Ovary (tissue), 9 donors: Measurements from ENCODE around the gene RFK. TPM values are rescaled to one million over a fixed set of nuclear protein-coding genes. Genes with fewer than 3 reads are reported as not detected.

ENCODE experiments used
- DNase-seq, 5 donors: peaks; one replicate each; pipeline ENCODE4 v3.0.0-alpha.2; 2019 to 2020
- H3K27ac ChIP-seq, 2 donors: fragments of 200-600 bp; one replicate each; pipeline versions ENCODE4 v1.5.1 to v1.8.0; 2019 to 2022
- H3K27me3 ChIP-seq: fragments of 200-600 bp; one replicate; pipeline ENCODE4 v1.8.0; 2022
- H3K36me3 ChIP-seq: fragments of 200-600 bp; sonication (generic); one replicate; pipeline ENCODE4 v1.5.1; 2019
- H3K4me1 ChIP-seq: one replicate; pipeline ENCODE4 v1.8.1; 2013; ENCODE audit warnings: mild to moderate bottlenecking, moderate library complexity; ENCODE audit not compliant: insufficient read depth
- H3K4me3 ChIP-seq: fragments of 200-600 bp; sonication (generic); one replicate; pipeline ENCODE4 v1.5.1; 2017
- H3K9me3 ChIP-seq, 2 donors: fragments of 200-600 bp in 1 of 2; sonication (generic) in 1 of 2; one replicate each; pipeline versions ENCODE4 v1.5.1 to v1.8.1; 2013 to 2019; ENCODE audit warnings: mild to moderate bottlenecking in 1 of 2, moderate library complexity in 1 of 2
- EP300 ChIP-seq: sonication (generic); formaldehyde crosslinking; IDR thresholded peaks from one replicate; pipeline ENCODE4 v1.6.1; 2017; ENCODE audit warnings: antibody characterized with exemption
- POLR2A ChIP-seq: fragments of 450-650 bp; IDR thresholded peaks from one replicate; pipeline ENCODE4 v1.6.1; 2017; ENCODE audit warnings: antibody characterized with exemption, mild to moderate bottlenecking, moderate library complexity
- WGBS, 3 donors: extraction: QIAGEN DNeasy Blood & Tissue Kit in 1 of 3; methylation state at CpG; one replicate each; pipeline versions ENCODE4 v1.1.5 to v1.1.7; 2013 to 2017; 5-methylcytosine and 5-hydroxymethylcytosine counted together
- intact Hi-C, 4 donors: fragments of 100-400 bp; cut with DNase I; formaldehyde crosslinking; loops; one replicate each; pipeline versions ENCODE4 v1.11.0 to v1.15.1; 2022 to 2023
- polyA plus RNA-seq, 2 donors: library from polyadenylated mRNA; stranded (reverse); fragments of 200-250 nt in 1 of 2; fragments of 350-450 nt in 1 of 2; fragmentation: Illumina TruSeq in 1 of 2; extraction: RNeasy Lipid Tissue Mini Kit (QIAGEN cat#74804) in 1 of 2; gene quantifications; one replicate each; pipeline ENCODE4 v1.2.3, GENCODE V29; 2013 to 2014
- total RNA-seq, 7 donors: library from RNA; depleted of rRNA in 2 of 7; stranded (reverse); fragments of >200 nt in 2 of 7; fragmentation: NEBNext Ultra II Directional in 3 of 7; extraction: Animal tissue kit (Norgen Biotek cat#: 25700) in 3 of 7; gene quantifications; one replicate each; pipeline versions ENCODE4 v1.1.0 to v1.2.4, GENCODE V29; 2016 to 2023
- TF ChIP-seq, protein P1 (sequence below), 3 donors: fragments of 450-650 bp in 2 of 3; fragments of 200-600 bp in 1 of 3; IDR thresholded peaks; one replicate each; pipeline versions ENCODE4 v1.5.1 to v1.8.0; 2016 to 2022; ENCODE audit warnings: antibody characterized with exemption in 3 of 3, mild to moderate bottlenecking in 1 of 3
- donor health status: DM: no; HTN: no; CAD: no; lungs with moderate emphysema.
- donor health status: DM: no; HTN: no; CAD: no.
- donor health status: Bipolar disorder and iron deficiency.
- donor health status: DM: yes; HTN: yes; CAD: no.
- donor health status: DM: no; HTN: no; CAD: no.
- donor health status: DM: yes; HTN: yes; CAD: no.

The RFK gene
- total and polyA plus RNA-seq, 9 donors: 9.9 to 30.1 (median 18.5) TPM

DNA sequence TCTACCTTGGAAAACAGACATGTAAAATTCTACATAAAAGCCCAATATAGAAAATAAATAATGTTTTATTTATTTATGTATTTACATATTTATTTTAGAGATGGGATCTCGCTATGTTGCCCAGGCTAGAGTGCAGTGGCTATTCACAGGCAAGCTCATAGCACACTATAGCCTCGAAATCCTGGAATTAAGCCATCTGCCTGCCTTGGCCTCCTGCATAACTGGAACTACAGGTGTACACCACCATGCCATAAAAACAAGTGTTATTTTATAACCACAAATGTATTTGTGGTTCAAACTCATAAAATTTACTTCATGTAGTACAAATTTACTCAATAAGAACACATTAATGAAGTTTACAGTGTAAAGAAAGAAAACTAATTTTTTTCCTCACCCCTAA lies 7.0 kb upstream of the RFK start:
- Histone ChIP-seq H3K36me3 (no peaks in the 10 kb centered on the region), H3K9me3 (no peaks in the 10 kb centered on the region), H3K4me1 (no peaks in the 10 kb centered on the region), H3K4me3 (no peak overlapping the region), H3K27me3 (no peaks in the 10 kb centered on the region), H3K27ac (no peak overlapping the region)
- 85 to 90% (median 88%) methylated on average over 2 of the region's 2 CpGs for WGBS, 3 donors
- TF ChIP-seq EP300 (no peak), POLR2A (no peak)
- TF ChIP-seq, protein P1, sequence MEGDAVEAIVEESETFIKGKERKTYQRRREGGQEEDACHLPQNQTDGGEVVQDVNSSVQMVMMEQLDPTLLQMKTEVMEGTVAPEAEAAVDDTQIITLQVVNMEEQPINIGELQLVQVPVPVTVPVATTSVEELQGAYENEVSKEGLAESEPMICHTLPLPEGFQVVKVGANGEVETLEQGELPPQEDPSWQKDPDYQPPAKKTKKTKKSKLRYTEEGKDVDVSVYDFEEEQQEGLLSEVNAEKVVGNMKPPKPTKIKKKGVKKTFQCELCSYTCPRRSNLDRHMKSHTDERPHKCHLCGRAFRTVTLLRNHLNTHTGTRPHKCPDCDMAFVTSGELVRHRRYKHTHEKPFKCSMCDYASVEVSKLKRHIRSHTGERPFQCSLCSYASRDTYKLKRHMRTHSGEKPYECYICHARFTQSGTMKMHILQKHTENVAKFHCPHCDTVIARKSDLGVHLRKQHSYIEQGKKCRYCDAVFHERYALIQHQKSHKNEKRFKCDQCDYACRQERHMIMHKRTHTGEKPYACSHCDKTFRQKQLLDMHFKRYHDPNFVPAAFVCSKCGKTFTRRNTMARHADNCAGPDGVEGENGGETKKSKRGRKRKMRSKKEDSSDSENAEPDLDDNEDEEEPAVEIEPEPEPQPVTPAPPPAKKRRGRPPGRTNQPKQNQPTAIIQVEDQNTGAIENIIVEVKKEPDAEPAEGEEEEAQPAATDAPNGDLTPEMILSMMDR (IDR thresholded peaks at IDR 0.05): no peak
- intact Hi-C loops: loop anchor here in 1 of 4 donors (10.0 kb wide), 1 partner anchor 304 kb away; no protein-coding TSS in a partner anchor
- DNase-seq: no peak

DNA sequence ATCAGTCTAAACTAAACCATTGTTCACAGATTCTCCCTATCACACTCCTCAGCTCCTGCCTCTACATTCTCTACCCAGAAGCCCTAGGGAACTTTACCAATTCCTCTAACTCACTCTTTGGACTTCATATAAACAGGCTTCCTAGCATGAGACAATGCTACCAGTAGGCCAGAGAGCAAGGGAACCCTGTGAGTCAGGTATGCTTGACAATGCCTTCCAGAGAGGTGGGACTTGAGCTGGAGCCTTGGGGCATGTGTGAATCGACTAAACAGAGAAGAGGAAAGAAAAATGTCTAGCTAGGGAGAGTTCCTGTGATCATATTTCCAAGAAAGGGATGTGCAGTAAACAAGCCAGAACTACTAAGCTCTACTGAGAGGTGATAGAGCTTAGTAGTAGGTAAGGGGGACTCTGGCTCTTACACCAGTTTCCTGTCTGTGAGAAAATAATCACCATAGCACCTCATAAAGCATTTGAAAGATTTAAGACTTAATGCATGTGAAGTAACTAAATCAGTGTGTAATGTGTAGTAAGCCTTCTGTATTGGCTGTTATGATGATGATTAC lies 6.4 kb upstream of the RFK start:
- no peaks in the 10 kb centered on the region for H3K4me1 ChIP-seq
- H3K36me3 ChIP-seq: no peaks in the 10 kb centered on the region
- TF ChIP-seq POLR2A (no peak), EP300 (no peak)
- TF ChIP-seq, protein P1 (IDR thresholded peaks at IDR 0.05): no peak
- no peak overlapping the region for H3K27ac ChIP-seq
- no peak for DNase-seq
- no peak overlapping the region for H3K4me3 ChIP-seq
- no peaks in the 10 kb centered on the region for H3K9me3 ChIP-seq
- WGBS, 3 donors: 50 to 58% (median 54%) methylated on average over 1 of the region's 1 CpG
- intact Hi-C loops: loop anchor here in 1 of 4 donors (10.0 kb wide), 1 partner anchor 304 kb away; no protein-coding TSS in a partner anchor
- H3K27me3 ChIP-seq: no peaks in the 10 kb centered on the region

DNA sequence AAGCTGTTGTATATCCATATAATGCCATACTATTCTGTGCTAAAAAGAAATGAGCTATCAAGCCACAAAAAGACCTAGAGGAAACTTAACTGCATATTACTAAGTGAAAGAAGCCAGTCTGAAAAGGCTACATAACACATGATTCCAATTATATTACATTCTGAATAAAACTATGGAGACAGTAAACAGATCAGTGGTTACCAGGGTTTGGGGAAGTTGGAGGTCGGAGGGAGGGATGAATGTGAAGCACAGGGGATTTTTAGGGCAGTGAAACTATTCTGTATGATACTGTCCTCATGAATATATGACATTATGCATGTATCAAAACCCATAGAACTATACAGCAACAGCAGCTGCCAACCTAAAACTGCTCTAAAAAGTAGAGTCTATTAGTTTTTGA lies 5.6 kb upstream of the RFK start:
- intact Hi-C loops: loop anchor here in 1 of 4 donors (10.0 kb wide), 1 partner anchor 305 kb away; no protein-coding TSS in a partner anchor
- Histone ChIP-seq H3K4me3 (no peak overlapping the region), H3K36me3 (no peaks in the 10 kb centered on the region), H3K9me3 (no peaks in the 10 kb centered on the region), H3K27ac (no peak overlapping the region), H3K4me1 (peaks cover 2% of the 10 kb centered on the region), H3K27me3 (no peaks in the 10 kb centered on the region)
- TF ChIP-seq EP300 (no peak), POLR2A (no peak)
- TF ChIP-seq, protein P1 (IDR thresholded peaks at IDR 0.05): no peak
- DNase-seq: no peak
- WGBS, 3 donors: 78 to 82% (median 80%) methylated on average over 1 of the region's 1 CpG

DNA sequence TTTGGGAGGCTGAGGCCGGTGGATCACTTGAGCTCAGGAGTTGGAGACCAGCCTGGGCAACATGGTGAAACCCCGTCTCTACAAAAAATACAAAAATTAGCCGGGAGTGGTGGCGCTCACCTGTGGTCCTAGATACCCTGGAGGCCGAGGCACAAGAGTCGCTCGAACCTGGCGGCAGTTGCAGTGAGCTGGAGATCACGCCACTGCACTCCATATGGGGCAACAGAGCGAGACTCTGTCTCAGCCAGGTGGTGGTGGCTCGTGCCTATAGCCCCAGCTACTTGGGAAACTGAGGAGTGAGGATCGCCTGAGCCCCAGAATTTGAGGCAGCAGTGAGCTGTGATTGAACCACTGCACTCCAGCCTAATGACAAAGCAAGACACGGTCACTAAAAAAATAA lies 2.4 kb upstream of the RFK start:
- H3K4me1 ChIP-seq: peaks cover 4% of the 10 kb centered on the region
- H3K9me3 ChIP-seq: no peaks in the 10 kb centered on the region
- peak in 1 of 5 donors; percentile 29 for DNase-seq
- no peak for TF ChIP-seq EP300
- TF ChIP-seq, protein P1 (IDR thresholded peaks at IDR 0.05): no peak
- no peak for TF ChIP-seq POLR2A
- WGBS, 3 donors: 91 to 97% (median 97%) methylated on average over 13 of the region's 13 CpGs
- intact Hi-C loops: no loop called here
- H3K36me3 ChIP-seq: no peaks in the 10 kb centered on the region
- H3K27ac ChIP-seq: no peak overlapping the region
- H3K27me3 ChIP-seq: no peaks in the 10 kb centered on the region
- no peak overlapping the region for H3K4me3 ChIP-seq
